WTC11 (cell line): ENCODE data around the gene TPBGL.

Experiments used
- AFF4 ChIP-seq: sonication (generic); formaldehyde crosslinking; IDR thresholded peaks from 2 replicates; pipeline ENCODE4 v1.8.1; 2023; ENCODE audit warnings: mild to moderate bottlenecking, missing genetic modification reagents, borderline replicate concordance
- CTCF ChIP-seq: fragments of 200-600 bp; IDR thresholded peaks from 2 replicates; pipeline ENCODE4 v1.8.0; 2022; ENCODE audit warnings: antibody characterized with exemption
- FOXK1 ChIP-seq: sonication (generic); formaldehyde crosslinking; IDR thresholded peaks from 2 replicates; pipeline ENCODE4 v1.8.0; 2022; ENCODE audit warnings: mild to moderate bottlenecking, moderate library complexity, missing genetic modification reagents
- JAZF1 ChIP-seq: fragments of 250-450 bp; sonication (Bioruptor Pico); IDR thresholded peaks from 2 replicates; pipeline ENCODE4 v1.9.0; 2021; ENCODE audit warnings: moderate library complexity, mild to moderate bottlenecking, inconsistent platforms
- SMAD3 ChIP-seq: sonication (generic); formaldehyde crosslinking; IDR thresholded peaks from 2 replicates; pipeline ENCODE4 v1.8.0; 2022; ENCODE audit warnings: missing genetic modification reagents, mild to moderate bottlenecking, borderline replicate concordance
- SMAD4 ChIP-seq: sonication (generic); formaldehyde crosslinking; IDR thresholded peaks from 2 replicates; pipeline ENCODE4 v1.8.0; 2022; ENCODE audit warnings: mild to moderate bottlenecking, missing genetic modification reagents
- TEAD4 ChIP-seq: sonication (generic); formaldehyde crosslinking; IDR thresholded peaks from 2 replicates; pipeline ENCODE4 v1.8.0; 2022; ENCODE audit warnings: mild to moderate bottlenecking, missing genetic modification reagents
- USF1 ChIP-seq: sonication (generic); formaldehyde crosslinking; IDR thresholded peaks from 2 replicates; pipeline ENCODE4 v1.8.0; 2022; ENCODE audit warnings: mild to moderate bottlenecking, missing genetic modification reagents
- ZNF219 ChIP-seq: sonication (generic); formaldehyde crosslinking; IDR thresholded peaks from 2 replicates; pipeline ENCODE4 v1.8.0; 2023; ENCODE audit warnings: missing genetic modification reagents, mild to moderate bottlenecking, borderline replicate concordance
- ZNF317 ChIP-seq: sonication (generic); formaldehyde crosslinking; IDR thresholded peaks from 2 replicates; pipeline ENCODE4 v1.8.1; 2023; ENCODE audit warnings: low read depth, mild to moderate bottlenecking, moderate library complexity, missing genetic modification reagents, borderline replicate concordance
- TF ChIP-seq, protein P1 (sequence below): sonication (generic); formaldehyde crosslinking; IDR thresholded peaks from 2 replicates; pipeline ENCODE4 v1.8.0; 2023; ENCODE audit warnings: missing genetic modification reagents
- TF ChIP-seq, protein P2 (sequence below): sonication (generic); formaldehyde crosslinking; IDR thresholded peaks from 2 replicates; pipeline ENCODE4 v1.8.0; 2022; ENCODE audit warnings: mild to moderate bottlenecking, missing genetic modification reagents

- TF ChIP-seq TEAD4 (CRISPR knock-in tag), result no peak
- no peak for TF ChIP-seq CTCF
- no peak for TF ChIP-seq JAZF1 (CRISPR knock-in tag)
- TF ChIP-seq SMAD4, result no peak
- no peak for TF ChIP-seq SMAD3
- TF ChIP-seq ZNF317 (CRISPR knock-in tag), result no peak
- no peak for TF ChIP-seq USF1 (CRISPR knock-in tag)
- TF ChIP-seq, protein P1, sequence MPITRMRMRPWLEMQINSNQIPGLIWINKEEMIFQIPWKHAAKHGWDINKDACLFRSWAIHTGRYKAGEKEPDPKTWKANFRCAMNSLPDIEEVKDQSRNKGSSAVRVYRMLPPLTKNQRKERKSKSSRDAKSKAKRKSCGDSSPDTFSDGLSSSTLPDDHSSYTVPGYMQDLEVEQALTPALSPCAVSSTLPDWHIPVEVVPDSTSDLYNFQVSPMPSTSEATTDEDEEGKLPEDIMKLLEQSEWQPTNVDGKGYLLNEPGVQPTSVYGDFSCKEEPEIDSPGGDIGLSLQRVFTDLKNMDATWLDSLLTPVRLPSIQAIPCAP, result no peak
- no peak for TF ChIP-seq FOXK1 (CRISPR knock-in tag)
- no peak for TF ChIP-seq AFF4 (CRISPR knock-in tag)
- TF ChIP-seq, protein P2, sequence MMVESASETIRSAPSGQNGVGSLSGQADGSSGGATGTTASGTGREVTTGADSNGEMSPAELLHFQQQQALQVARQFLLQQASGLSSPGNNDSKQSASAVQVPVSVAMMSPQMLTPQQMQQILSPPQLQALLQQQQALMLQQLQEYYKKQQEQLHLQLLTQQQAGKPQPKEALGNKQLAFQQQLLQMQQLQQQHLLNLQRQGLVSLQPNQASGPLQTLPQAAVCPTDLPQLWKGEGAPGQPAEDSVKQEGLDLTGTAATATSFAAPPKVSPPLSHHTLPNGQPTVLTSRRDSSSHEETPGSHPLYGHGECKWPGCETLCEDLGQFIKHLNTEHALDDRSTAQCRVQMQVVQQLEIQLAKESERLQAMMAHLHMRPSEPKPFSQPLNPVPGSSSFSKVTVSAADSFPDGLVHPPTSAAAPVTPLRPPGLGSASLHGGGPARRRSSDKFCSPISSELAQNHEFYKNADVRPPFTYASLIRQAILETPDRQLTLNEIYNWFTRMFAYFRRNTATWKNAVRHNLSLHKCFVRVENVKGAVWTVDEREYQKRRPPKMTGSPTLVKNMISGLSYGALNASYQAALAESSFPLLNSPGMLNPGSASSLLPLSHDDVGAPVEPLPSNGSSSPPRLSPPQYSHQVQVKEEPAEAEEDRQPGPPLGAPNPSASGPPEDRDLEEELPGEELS (CRISPR knock-in tag), result no peak
- no peak for TF ChIP-seq ZNF219
These were observed 16.5 kb upstream of the TPBGL start for GRCh38 chr11:75223954-75224643.
